CD4-positive, alpha-beta T cell treated with Interleukin-4 for 1 hour (primary cell): Measurements from ENCODE around the gene MYO7A.

ENCODE experiments used
- DNase-seq, 2 donors: peaks; one replicate each; pipeline ENCODE4 v3.0.0-alpha.2; 2020 to 2022

Gene MYO7A

DNA sequence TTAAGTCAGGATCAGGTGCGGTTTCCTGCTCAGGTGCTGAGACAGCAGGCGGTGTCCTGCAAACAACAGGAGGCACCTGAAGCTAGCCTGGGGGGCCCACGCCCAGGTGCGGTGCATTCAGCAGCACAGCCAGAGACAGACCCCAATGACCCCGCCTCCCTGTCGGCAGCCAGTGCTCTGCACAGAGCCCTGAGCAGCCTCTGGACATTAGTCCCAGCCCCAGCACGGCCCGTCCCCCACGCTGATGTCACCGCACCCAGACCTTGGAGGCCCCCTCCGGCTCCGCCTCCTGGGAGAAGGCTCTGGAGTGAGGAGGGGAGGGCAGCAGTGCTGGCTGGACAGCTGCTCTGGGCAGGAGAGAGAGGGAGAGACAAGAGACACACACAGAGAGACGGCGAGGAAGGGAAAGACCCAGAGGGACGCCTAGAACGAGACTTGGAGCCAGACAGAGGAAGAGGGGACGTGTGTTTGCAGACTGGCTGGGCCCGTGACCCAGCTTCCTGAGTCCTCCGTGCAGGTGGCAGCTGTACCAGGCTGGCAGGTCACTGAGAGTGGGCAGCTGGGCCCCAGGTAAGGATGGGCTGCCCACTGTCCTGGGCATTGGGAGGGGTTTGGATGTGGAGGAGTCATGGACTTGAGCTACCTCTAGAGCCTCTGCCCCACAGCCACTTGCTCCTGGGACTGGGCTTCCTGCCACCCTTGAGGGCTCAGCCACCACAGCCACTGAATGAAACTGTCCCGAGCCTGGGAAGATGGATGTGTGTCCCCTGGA is at the start of gene MYO7A:
Gene MYO7A (plus strand): TSS at position 327 of the 772 bp plus-strand sequence. CDS start 2,389 bp downstream, outside the sequence.
- no peak for DNase-seq

DNA sequence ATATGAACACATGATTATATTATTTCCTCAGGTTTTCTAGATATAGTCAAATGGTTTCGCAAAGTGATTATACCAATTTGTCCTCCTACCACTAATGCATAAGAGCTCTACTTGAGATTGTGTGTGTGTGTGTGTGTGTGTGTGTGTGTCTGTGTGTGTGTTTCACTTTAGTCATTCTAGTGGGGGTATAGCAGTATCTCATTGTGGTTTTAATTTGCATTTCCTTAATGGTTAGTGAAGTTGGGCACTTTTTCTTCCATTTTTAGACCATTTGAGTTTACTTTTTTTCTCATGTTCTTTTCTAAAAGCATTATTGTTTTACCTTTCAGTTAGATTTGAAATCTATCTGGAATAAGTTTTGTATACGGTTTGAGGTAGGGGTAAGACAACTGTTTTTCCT is 48.4 kb upstream of the MYO7A start:
- no peak for DNase-seq

GRCh38 chr11:77080643-77081210 is 47.3 kb upstream of the MYO7A start:
- DNase-seq, result no peak

DNA sequence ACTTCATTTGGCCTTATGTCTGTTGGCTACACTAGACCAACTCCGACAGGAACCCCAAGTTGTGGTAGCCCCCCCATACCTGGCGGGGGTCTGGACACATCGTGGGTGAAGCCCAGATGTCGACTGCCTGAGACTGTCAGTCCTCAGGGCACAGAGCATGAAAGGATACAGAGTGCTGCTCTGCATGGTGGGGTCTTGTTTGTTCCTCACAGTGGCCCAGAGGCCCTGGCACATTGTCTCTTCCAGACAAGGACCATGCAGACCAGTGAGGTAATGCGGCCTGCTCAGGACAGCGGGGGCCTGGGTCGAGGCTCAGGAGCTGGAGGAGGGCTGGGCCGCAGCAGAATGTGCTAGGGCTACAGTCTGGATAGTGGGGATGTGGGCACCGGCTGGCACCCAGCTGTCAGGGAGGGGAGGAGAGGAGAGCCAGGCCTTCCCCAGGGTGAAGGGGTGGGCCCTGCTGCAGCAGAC is 46.6 kb upstream of the MYO7A start:
- DNase-seq, result no peak

- peak in 1 of 2 donors; percentile 9 for DNase-seq
Observed at GRCh38 chr11:77081976-77082836, 45.8 kb upstream of the MYO7A start.

- DNase-seq, result peak; percentile 45 to 51
Observed at GRCh38 chr11:77082838-77083565, 45.0 kb upstream of the MYO7A start.

DNA sequence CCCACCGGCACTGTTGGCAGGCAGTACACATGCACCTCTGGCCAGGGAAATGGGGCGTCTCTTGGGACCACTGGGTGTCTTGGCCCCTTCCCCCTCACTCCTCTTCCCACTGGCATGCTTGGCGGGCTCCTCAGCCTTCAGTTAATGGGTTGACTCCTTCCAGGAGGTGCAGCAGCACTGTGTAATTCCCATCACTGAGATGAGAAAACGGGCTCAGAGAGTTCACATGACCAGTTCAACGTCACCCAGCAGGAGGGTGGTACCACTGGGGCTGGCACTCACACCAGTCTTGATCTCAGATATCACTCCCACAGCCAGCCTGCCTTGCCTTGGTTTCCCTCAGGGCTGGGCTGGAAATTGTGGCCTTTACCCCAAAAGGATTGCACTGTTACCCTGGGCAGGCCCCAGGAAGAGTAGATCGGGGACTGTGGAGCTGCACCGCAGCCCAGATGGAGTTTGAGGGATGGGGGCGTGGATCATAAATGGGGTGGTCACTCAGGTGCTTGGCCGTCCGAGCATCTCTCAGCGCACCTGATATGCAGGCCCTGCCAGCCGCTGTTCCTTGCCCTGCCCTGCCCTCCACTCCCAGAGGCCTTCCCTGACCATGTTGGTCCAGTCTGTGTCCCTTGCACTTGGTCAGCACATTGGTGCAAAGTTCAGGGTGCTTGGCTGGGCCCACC is 44.3 kb upstream of the MYO7A start:
- DNase-seq, result no peak

DNA sequence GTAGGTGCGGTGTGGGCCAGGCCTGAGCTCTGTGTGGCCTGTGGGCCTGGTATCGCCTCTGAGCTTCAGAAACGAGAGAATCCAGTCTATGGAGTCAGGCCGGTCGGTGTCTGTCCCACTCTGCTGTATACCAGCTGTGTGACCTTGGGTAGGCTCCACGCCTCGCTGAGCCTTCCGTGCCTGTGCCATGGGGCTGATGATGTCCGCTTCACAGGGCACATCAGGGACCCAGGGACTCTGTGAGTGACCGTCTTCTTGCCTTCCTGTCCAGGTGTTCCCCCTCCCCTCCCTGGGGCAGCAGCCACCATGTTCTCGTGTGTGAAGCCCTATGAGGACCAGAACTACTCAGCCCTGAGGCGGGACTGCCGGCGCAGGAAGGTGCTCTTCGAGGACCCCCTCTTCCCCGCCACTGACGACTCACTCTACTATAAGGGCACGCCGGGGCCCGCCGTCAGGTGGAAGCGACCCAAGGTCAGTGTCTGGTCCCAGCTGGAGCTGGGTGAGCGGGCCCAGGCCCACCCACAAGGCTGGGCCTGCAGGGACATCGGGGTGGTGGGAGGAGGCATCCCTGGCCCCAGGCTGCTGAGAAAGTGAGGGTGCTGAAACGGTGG is 43.4 kb upstream of the MYO7A start:
- no peak for DNase-seq

DNA sequence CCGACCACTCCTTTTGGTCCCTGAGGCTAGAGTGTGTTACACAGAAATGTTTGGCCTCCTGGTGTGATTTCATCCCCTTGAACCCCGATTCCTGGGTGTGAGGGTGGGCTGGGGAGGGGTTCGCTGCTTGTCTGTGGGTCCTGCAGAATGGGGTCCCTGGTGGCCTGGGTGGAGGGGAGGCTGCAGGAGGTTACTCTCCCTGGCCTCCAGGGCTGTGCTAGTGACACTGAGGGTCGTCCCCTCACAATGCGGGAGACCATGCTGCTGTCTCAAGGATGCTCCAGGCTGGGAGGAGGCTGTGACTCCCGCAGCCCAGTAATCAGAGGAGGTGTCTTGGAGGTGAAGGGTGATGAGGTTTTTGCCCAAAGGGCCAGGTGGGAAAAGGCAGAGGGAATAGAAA is 42.4 kb upstream of the MYO7A start:
- DNase-seq, result no peak

GRCh38 chr11:77086521-77087472 is 41.2 kb upstream of the MYO7A start:
- no peak for DNase-seq

GRCh38 chr11:77087723-77088225 is 40.3 kb upstream of the MYO7A start:
- DNase-seq, result no peak

DNA sequence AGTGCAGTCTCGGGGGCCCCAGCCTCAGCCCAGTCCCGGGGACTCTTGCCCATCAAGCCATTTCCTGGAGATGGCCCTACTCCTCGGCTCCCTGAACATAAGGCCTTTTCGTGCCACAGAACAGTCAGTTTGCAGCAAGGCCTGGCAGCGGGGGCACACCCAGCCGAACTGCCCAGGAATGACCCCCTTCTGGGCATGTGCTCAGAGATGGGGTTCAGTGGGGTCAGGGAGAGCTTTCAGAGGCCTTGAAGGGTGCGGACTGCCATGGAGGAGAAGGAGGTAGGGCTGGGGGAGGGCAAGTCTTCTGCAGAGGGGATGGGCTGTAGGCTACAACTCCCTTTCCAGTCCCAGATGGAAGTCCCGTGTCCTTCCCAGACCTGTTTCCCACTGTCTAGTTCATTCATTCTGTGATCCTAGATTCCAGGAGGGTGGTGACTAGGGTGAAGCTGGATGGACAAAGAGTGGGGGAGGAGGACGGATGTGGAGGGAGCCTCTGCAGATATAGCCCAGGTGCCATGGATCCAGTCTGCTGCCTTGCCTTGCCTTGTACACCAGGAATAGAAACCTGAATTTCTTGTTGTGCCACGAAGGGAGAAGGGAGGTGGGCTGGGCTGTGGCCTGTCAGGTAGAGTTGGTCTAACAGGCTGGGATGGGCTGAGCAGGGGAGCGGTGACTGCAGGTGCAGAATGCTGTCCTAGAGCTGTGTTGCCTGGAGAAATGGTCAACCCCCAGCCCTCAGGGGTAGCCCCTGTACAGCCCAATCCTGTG is 39.6 kb upstream of the MYO7A start:
- DNase-seq, result no peak

DNA sequence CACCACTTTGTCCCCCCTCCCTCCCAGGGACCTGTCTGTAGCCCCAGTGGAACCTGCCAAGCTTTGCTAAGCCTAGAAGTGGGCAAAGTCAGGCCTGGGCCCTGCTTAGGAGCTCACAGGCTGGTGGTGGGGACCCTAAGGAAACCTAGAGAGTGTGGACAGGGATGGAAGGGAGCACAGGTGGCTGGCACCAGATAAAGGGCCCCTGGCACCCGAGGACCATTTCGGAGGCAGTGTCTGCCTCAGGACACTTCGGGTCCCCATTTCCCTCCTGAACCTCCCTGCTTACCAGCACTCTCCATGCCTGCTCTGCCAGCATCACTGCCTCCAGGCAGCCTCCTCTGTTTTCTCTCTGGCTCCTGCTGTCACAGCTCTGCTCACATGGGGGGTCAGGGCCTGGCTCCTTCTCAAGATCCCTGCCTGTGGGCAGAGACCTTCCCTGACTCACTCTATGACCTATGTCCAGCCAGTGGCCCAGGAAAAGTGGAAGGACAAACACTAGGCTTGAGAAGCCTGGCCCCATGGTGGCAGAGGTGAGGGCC is 39.0 kb upstream of the MYO7A start:
- no peak for DNase-seq

GRCh38 chr11:77090046-77090372 is 38.0 kb upstream of the MYO7A start:
- DNase-seq, result no peak

GRCh38 chr11:77090373-77091111 is 37.5 kb upstream of the MYO7A start:
- DNase-seq, result no peak

GRCh38 chr11:77091146-77091940 is 36.7 kb upstream of the MYO7A start:
- DNase-seq, result peak; percentile 78 to 80

GRCh38 chr11:77092382-77092781 is 35.7 kb upstream of the MYO7A start:
- no peak for DNase-seq
